Fibroblast of lung (primary cell): ENCODE measurements around the gene COPA.

Experiments
- EZH2 ChIP-seq: IDR thresholded peaks from 2 replicates; pipeline ENCODE4 v1.5.1; 2012; ENCODE audit warnings: low read length, control low read depth, mild to moderate bottlenecking; ENCODE audit errors: missing control alignments
- TF ChIP-seq, protein P1 (sequence below), 2 donors: IDR thresholded peaks in 1 of 2; conservative IDR thresholded peaks in 1 of 2; 1 replicate in 1 of 2; 2 replicates in 1 of 2; pipeline ENCODE4 v1.5.1; 2011 to 2012; ENCODE audit warnings: low read length in 2 of 2, control low read depth in 1 of 2, inconsistent platforms in 1 of 2, low read depth in 1 of 2, mild to moderate bottlenecking in 1 of 2

DNA sequence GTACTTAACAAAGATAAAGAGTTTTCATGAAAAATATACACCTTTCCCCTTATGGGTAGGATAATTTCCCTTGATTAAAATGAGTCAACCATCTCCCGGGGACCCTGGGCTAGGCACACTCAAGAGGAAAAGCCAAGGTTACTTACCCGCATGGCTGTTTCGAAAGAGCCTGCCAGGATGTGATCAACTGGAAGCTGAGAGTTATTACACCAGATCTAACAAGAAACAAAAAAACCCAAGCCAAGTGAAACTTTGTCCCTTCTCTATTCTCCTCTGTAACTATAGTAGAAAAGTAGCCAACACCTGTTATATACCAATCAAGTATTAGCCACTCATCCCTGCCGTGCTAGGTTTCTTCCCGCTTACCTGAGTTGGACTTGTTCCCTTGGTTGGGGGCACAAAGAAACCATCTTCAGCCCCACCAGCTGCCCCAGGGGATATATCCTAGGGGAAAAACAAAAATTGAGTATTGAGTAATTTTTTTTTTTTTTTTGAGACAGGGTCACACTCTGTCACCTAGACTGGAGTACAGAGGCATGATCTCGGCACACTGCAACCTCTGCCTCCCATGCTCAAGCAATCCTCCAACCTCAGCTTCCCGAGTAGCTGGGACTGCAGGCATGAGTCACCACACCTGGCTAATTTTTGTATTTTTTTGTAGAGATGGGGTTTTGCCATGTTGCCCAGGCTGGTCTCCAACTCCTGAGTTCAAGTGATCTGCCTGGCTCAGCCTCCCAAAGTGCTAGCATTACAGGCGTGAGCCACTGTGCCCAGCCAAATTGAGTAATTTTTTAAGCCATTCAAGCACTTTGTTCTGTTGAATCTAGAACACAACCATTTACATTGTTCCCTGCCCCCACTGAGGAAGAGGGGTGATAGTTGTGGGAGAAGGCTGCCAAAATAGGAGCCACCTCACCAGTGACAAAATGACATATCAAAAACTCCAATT lies 49.8 kb downstream of the COPA start:
- TF ChIP-seq, protein P1, sequence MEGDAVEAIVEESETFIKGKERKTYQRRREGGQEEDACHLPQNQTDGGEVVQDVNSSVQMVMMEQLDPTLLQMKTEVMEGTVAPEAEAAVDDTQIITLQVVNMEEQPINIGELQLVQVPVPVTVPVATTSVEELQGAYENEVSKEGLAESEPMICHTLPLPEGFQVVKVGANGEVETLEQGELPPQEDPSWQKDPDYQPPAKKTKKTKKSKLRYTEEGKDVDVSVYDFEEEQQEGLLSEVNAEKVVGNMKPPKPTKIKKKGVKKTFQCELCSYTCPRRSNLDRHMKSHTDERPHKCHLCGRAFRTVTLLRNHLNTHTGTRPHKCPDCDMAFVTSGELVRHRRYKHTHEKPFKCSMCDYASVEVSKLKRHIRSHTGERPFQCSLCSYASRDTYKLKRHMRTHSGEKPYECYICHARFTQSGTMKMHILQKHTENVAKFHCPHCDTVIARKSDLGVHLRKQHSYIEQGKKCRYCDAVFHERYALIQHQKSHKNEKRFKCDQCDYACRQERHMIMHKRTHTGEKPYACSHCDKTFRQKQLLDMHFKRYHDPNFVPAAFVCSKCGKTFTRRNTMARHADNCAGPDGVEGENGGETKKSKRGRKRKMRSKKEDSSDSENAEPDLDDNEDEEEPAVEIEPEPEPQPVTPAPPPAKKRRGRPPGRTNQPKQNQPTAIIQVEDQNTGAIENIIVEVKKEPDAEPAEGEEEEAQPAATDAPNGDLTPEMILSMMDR (conservative IDR thresholded peaks at IDR 0.05 in 1 of 2, IDR thresholded peaks at IDR 0.05 in 1 of 2; ENCODE audit: low read depth in 1 of 2, low read length in 2 of 2) = no peak
- TF ChIP-seq EZH2 = no peak
